WTC11 (cell line): ENCODE results near the gene ZNF519. TPM values are rescaled to one million over a fixed set of nuclear protein-coding genes. Genes with fewer than 3 reads are reported as not detected.

Experiments
- ATAC-seq: fragments of 200-7000 bp; cut with Tn5 transposase; 2 replicates; pipeline ENCODE4 v1.10.0; 2021; ENCODE audit warnings: mild to moderate bottlenecking, moderate library complexity
- CTCF ChIA-PET: fragments of 300-600 bp; sonication (Branson Sonifier 250); formaldehyde crosslinking; loops from one replicate; lab custom pipeline; 2021; ENCODE audit warnings: antibody characterized with exemption; lab: Charles Lee
- POLR2A ChIA-PET: fragments of 350-600 bp; sonication (Branson Sonifier 250); formaldehyde crosslinking; loops from one replicate; lab custom pipeline; 2021; ENCODE audit warnings: antibody characterized with exemption; lab: Charles Lee
- DNase-seq: peaks from one replicate; pipeline ENCODE4 v3.0.0; 2021; ENCODE audit warnings: low spot score
- H3K27ac Mint-ChIP-seq: 2 replicates; pipeline ENCODE4 v1.8.0; 2021; ENCODE audit warnings: mixed read lengths
- H3K27me3 Mint-ChIP-seq: 2 replicates; pipeline ENCODE4 v1.8.0; 2021; ENCODE audit warnings: low read depth, mild to moderate bottlenecking, moderate library complexity, mixed read lengths
- H3K36me3 Mint-ChIP-seq: 2 replicates; pipeline ENCODE4 v1.8.0; 2021; ENCODE audit warnings: mixed read lengths
- H3K4me1 Mint-ChIP-seq: 2 replicates; pipeline ENCODE4 v1.8.0; 2022; ENCODE audit warnings: mixed read lengths
- H3K4me3 Mint-ChIP-seq: 2 replicates; pipeline ENCODE4 v1.8.0; 2021; ENCODE audit warnings: mild to moderate bottlenecking, moderate library complexity, mixed read lengths
- H3K9me3 Mint-ChIP-seq: 2 replicates; pipeline ENCODE4 v1.8.0; 2021; ENCODE audit warnings: mixed read lengths
- ATF3 ChIP-seq: sonication (generic); formaldehyde crosslinking; conservative IDR thresholded peaks from 2 replicates; pipeline ENCODE4 v1.8.1; 2022; ENCODE audit warnings: mild to moderate bottlenecking, missing genetic modification reagents
- CDX4 ChIP-seq: fragments of 250-450 bp; sonication (Bioruptor Pico); IDR thresholded peaks from 2 replicates; pipeline ENCODE4 v1.9.0; 2021; ENCODE audit warnings: moderate library complexity, mild to moderate bottlenecking, inconsistent platforms, borderline replicate concordance
- CREB1 ChIP-seq: sonication (generic); formaldehyde crosslinking; IDR thresholded peaks from 2 replicates; pipeline ENCODE4 v1.8.0; 2023; ENCODE audit warnings: mild to moderate bottlenecking, missing genetic modification reagents
- CREM ChIP-seq: sonication (generic); formaldehyde crosslinking; IDR thresholded peaks from 2 replicates; pipeline ENCODE4 v1.8.1; 2022; ENCODE audit warnings: mild to moderate bottlenecking, missing genetic modification reagents, moderate library complexity
- CTCF ChIP-seq: fragments of 200-600 bp; IDR thresholded peaks from 2 replicates; pipeline ENCODE4 v1.8.0; 2022; ENCODE audit warnings: antibody characterized with exemption
- E2F4 ChIP-seq: sonication (generic); formaldehyde crosslinking; IDR thresholded peaks from 2 replicates; pipeline ENCODE4 v1.8.1; 2022; ENCODE audit warnings: low read depth, mild to moderate bottlenecking, moderate library complexity, missing genetic modification reagents, borderline replicate concordance
- ELF4 ChIP-seq: sonication (generic); formaldehyde crosslinking; IDR thresholded peaks from 2 replicates; pipeline ENCODE4 v1.8.1; 2022; ENCODE audit warnings: low read depth, mild to moderate bottlenecking, moderate library complexity, missing genetic modification reagents
- HMGA2 ChIP-seq: fragments of 250-450 bp; sonication (Bioruptor Pico); IDR thresholded peaks from 2 replicates; pipeline ENCODE4 v1.4.0; 2021; ENCODE audit warnings: mild to moderate bottlenecking, moderate library complexity
- MAX ChIP-seq: sonication (generic); formaldehyde crosslinking; IDR thresholded peaks from 2 replicates; pipeline ENCODE4 v1.8.0; 2022; ENCODE audit warnings: mild to moderate bottlenecking, missing genetic modification reagents
- MXD4 ChIP-seq: fragments of 250-450 bp; sonication (Bioruptor Pico); IDR thresholded peaks from 2 replicates; pipeline ENCODE4 v1.8.0; 2021; ENCODE audit warnings: mild to moderate bottlenecking, moderate library complexity, borderline replicate concordance
- MYBL2 ChIP-seq: sonication (generic); formaldehyde crosslinking; IDR thresholded peaks from 2 replicates; pipeline ENCODE4 v1.8.1; 2023; ENCODE audit warnings: mild to moderate bottlenecking, moderate library complexity, missing genetic modification reagents
- NFATC4 ChIP-seq: fragments of 250-450 bp; sonication (Bioruptor Pico); IDR thresholded peaks from 2 replicates; pipeline ENCODE4 v1.9.0; 2021; ENCODE audit warnings: mild to moderate bottlenecking
- NR1H2 ChIP-seq: sonication (generic); formaldehyde crosslinking; IDR thresholded peaks from 2 replicates; pipeline ENCODE4 v1.9.0; 2021; ENCODE audit warnings: mild to moderate bottlenecking, moderate library complexity, missing genetic modification reagents
- NR3C1 ChIP-seq: sonication (generic); formaldehyde crosslinking; conservative IDR thresholded peaks from 2 replicates; pipeline ENCODE4 v1.8.1; 2023; ENCODE audit warnings: low read depth, mild to moderate bottlenecking, missing genetic modification reagents
- RELA ChIP-seq: sonication (generic); formaldehyde crosslinking; IDR thresholded peaks from 2 replicates; pipeline ENCODE4 v1.8.1; 2022; ENCODE audit warnings: missing genetic modification reagents, mild to moderate bottlenecking, borderline replicate concordance
- SMAD3 ChIP-seq: sonication (generic); formaldehyde crosslinking; IDR thresholded peaks from 2 replicates; pipeline ENCODE4 v1.8.0; 2022; ENCODE audit warnings: missing genetic modification reagents, mild to moderate bottlenecking, borderline replicate concordance
- STAT6 ChIP-seq: sonication (generic); formaldehyde crosslinking; conservative IDR thresholded peaks from 2 replicates; pipeline ENCODE4 v1.8.1; 2023; ENCODE audit warnings: mild to moderate bottlenecking, low read depth, missing genetic modification reagents, moderate library complexity
- ZSCAN18 ChIP-seq: fragments of 250-450 bp; sonication (Bioruptor Pico); IDR thresholded peaks from 2 replicates; pipeline ENCODE4 v2.1.2; 2022; ENCODE audit warnings: mild to moderate bottlenecking, moderate library complexity
- total RNA-seq: library from RNA; stranded (reverse); gene quantifications from 3 replicates; pipeline ENCODE4 v1.2.3, GENCODE V29; 2021

The ZNF519 gene
- total RNA-seq, 1 experiment from 2014 or later = 32.1 TPM

GRCh38 chr18:14092625-14093306 is 39.5 kb downstream of the ZNF519 start:
- Mint-ChIP-seq H3K4me3 (no peak overlapping the region), H3K27me3 (no peaks in the 10 kb centered on the region), H3K4me1 (peaks cover 26% of the 10 kb centered on the region), H3K36me3 (peaks cover 24% of the 10 kb centered on the region), H3K9me3 (peaks cover 9% of the 10 kb centered on the region), H3K27ac (no peak overlapping the region; the same call in 1 of the 2 replicates)
- DNase-seq = no peak
- POLR2A ChIA-PET = no interaction called here
- CTCF ChIA-PET = interaction anchor here (1.0 to 2.8 kb wide), 3 partner anchors 19 to 280 kb away, joined by 3 to 8 read pairs (median 4); partner anchors contain the start of gene MC5R
- no peak for TF ChIP-seq HMGA2 (CRISPR knock-in tag)
- no peak for TF ChIP-seq ZSCAN18 (CRISPR knock-in tag)
- no peak for TF ChIP-seq ATF3 (CRISPR knock-in tag)
- no peak for TF ChIP-seq CREM
- TF ChIP-seq MYBL2 (CRISPR knock-in tag) = no peak
- no peak for TF ChIP-seq STAT6 (CRISPR knock-in tag)
- TF ChIP-seq ELF4 = no peak
- no peak for TF ChIP-seq MXD4 (CRISPR knock-in tag)
- no peak for TF ChIP-seq CDX4 (CRISPR knock-in tag)
- no peak for TF ChIP-seq CREB1
- no peak for TF ChIP-seq MAX (CRISPR knock-in tag)
- ATAC-seq = no peak

- CTCF ChIA-PET = interaction anchor here (1.4 to 1.5 kb wide), 2 partner anchors 16 to 266 kb away, joined by 5 to 6 read pairs; partner anchors contain the start of gene MC5R
- Mint-ChIP-seq H3K4me3 (no peak overlapping the region), H3K9me3 (peaks cover 5% of the 10 kb centered on the region), H3K27ac (no peak overlapping the region), H3K4me1 (peaks cover 29% of the 10 kb centered on the region), H3K36me3 (peaks cover under 1% of the 10 kb centered on the region; the same call in 1 of the 2 replicates), H3K27me3 (no peaks in the 10 kb centered on the region)
- TF ChIP-seq NR1H2 (CRISPR knock-in tag) = no peak
- TF ChIP-seq E2F4 = no peak
- no peak for TF ChIP-seq NFATC4
- TF ChIP-seq SMAD3 (CRISPR knock-in tag) = no peak
- no peak for TF ChIP-seq CTCF
- no peak for TF ChIP-seq NR3C1
- TF ChIP-seq RELA (CRISPR knock-in tag) = no peak
- no peak for DNase-seq
- ATAC-seq = no peak
- POLR2A ChIA-PET = no interaction called here
Observed at GRCh38 chr18:14089781-14090180, 42.5 kb downstream of the ZNF519 start.
